Glutamatergic neuron (in vitro differentiated cells): ENCODE results near the gene STK11. TPM values are rescaled to one million over a fixed set of nuclear protein-coding genes. Genes with fewer than 3 reads are reported as not detected.

ENCODE experiments used
- DNase-seq: peaks from one replicate; pipeline ENCODE4 v3.0.0; 2022
- H3K27ac Mint-ChIP-seq: one replicate; pipeline ENCODE4 v1.8.0; 2020; ENCODE audit warnings: mild to moderate bottlenecking, mixed read lengths, inconsistent platforms; ENCODE audit not compliant: unreplicated experiment
- H3K27me3 Mint-ChIP-seq: one replicate; pipeline ENCODE4 v1.8.0; 2020; ENCODE audit warnings: mild to moderate bottlenecking, moderate library complexity, mixed read lengths, inconsistent platforms; ENCODE audit not compliant: unreplicated experiment
- H3K36me3 Mint-ChIP-seq: one replicate; pipeline ENCODE4 v1.8.0; 2020; ENCODE audit warnings: mild to moderate bottlenecking, mixed read lengths, inconsistent platforms; ENCODE audit not compliant: unreplicated experiment
- H3K4me1 Mint-ChIP-seq: one replicate; pipeline ENCODE4 v1.8.0; 2020; ENCODE audit warnings: mild to moderate bottlenecking, low read depth, mixed read lengths, inconsistent platforms; ENCODE audit not compliant: unreplicated experiment
- H3K4me3 Mint-ChIP-seq: one replicate; pipeline ENCODE4 v1.8.0; 2020; ENCODE audit warnings: mild to moderate bottlenecking, mixed read lengths, inconsistent platforms; ENCODE audit not compliant: unreplicated experiment
- H3K9me3 Mint-ChIP-seq: one replicate; pipeline ENCODE4 v1.8.0; 2020; ENCODE audit warnings: mild to moderate bottlenecking, moderate library complexity, mixed read lengths, inconsistent platforms; ENCODE audit not compliant: unreplicated experiment
- total RNA-seq: library from RNA; stranded (reverse); fragmentation: NEBNext Ultra II Directional; extraction: Animal tissue kit (Norgen Biotek cat#: 25700); gene quantifications from one replicate; pipeline ENCODE4 v1.2.1, GENCODE V29; 2021; ENCODE audit not compliant: unreplicated experiment
- TF ChIP-seq, protein P1 (sequence below): fragments of 200-600 bp; sonication (generic); IDR thresholded peaks from one replicate; pipeline ENCODE4 v1.5.0; 2021; ENCODE audit not compliant: partially characterized antibody, unreplicated experiment

STK11 gene
- total RNA-seq, 1 donor from 2014 or later: 48.2 TPM

GRCh38 chr19:1265615-1266128, 60.1 kb downstream of the STK11 start:
- Mint-ChIP-seq H3K27ac (peak overlapping the region; percentile 87), H3K9me3 (peaks cover 17% of the 10 kb centered on the region), H3K27me3 (peaks cover 14% of the 10 kb centered on the region), H3K36me3 (no peaks in the 10 kb centered on the region), H3K4me3 (peak overlapping the region; percentile 72), H3K4me1 (peaks cover 37% of the 10 kb centered on the region)
- TF ChIP-seq, protein P1, sequence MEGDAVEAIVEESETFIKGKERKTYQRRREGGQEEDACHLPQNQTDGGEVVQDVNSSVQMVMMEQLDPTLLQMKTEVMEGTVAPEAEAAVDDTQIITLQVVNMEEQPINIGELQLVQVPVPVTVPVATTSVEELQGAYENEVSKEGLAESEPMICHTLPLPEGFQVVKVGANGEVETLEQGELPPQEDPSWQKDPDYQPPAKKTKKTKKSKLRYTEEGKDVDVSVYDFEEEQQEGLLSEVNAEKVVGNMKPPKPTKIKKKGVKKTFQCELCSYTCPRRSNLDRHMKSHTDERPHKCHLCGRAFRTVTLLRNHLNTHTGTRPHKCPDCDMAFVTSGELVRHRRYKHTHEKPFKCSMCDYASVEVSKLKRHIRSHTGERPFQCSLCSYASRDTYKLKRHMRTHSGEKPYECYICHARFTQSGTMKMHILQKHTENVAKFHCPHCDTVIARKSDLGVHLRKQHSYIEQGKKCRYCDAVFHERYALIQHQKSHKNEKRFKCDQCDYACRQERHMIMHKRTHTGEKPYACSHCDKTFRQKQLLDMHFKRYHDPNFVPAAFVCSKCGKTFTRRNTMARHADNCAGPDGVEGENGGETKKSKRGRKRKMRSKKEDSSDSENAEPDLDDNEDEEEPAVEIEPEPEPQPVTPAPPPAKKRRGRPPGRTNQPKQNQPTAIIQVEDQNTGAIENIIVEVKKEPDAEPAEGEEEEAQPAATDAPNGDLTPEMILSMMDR: no peak
- peak; percentile 63 for DNase-seq

DNA sequence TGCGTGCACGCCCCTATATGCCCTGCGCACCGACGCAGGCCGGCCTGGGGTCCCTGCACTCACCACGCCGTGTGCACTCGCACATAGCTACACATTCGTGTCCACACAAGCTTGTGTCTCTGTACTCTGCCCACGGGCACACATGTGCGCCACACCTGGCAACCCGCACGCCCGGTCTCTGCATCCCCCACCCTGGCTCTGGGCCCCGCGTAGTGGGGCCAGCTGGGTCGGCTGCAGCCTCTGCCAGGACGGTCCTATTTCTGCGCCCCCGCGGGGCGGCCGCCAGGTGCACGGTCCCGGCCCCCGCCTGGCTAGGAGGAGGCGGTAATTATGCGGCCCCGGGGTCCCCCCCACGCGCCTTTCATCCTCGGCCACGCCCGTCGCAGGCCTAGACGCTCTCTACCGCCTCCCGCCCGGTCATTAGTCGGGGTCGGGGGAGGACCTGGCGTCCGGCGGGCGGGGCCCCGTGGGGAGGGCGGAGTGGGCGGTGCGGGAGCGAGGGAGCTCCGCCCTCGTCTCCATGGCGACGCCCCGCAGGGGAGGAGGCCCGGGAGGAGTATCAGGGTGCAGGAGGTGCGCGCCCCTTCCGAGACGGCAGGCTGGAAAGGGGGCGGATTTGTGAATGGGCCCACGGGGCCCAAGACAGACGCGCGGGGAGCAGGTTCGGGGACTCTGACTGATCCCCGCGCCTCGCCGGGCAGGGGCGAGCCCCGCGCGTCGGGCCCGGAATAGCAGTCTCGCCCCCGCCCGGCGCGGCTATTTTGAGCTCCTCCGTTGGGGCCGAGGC, 60.7 kb downstream of the STK11 start:
- H3K4me1 Mint-ChIP-seq: peaks cover 41% of the 10 kb centered on the region
- H3K27ac Mint-ChIP-seq: peak overlapping the region; percentile 87
- H3K9me3 Mint-ChIP-seq: peaks cover 16% of the 10 kb centered on the region
- H3K4me3 Mint-ChIP-seq: peak overlapping the region; percentile 72
- peak; percentile 85 for DNase-seq
- H3K27me3 Mint-ChIP-seq: peaks cover 13% of the 10 kb centered on the region
- TF ChIP-seq, protein P1: no peak
- no peaks in the 10 kb centered on the region for H3K36me3 Mint-ChIP-seq

GRCh38 chr19:1266916-1267476, 61.4 kb downstream of the STK11 start:
- peaks cover 13% of the 10 kb centered on the region for H3K9me3 Mint-ChIP-seq
- peaks cover 15% of the 10 kb centered on the region for H3K27me3 Mint-ChIP-seq
- DNase-seq: peak; percentile 91
- H3K4me1 Mint-ChIP-seq: peaks cover 37% of the 10 kb centered on the region
- TF ChIP-seq, protein P1: peak; percentile 99
- peak overlapping the region; percentile 38 for H3K27ac Mint-ChIP-seq
- peak overlapping the region; percentile 76 for H3K4me3 Mint-ChIP-seq
- H3K36me3 Mint-ChIP-seq: no peaks in the 10 kb centered on the region

DNA sequence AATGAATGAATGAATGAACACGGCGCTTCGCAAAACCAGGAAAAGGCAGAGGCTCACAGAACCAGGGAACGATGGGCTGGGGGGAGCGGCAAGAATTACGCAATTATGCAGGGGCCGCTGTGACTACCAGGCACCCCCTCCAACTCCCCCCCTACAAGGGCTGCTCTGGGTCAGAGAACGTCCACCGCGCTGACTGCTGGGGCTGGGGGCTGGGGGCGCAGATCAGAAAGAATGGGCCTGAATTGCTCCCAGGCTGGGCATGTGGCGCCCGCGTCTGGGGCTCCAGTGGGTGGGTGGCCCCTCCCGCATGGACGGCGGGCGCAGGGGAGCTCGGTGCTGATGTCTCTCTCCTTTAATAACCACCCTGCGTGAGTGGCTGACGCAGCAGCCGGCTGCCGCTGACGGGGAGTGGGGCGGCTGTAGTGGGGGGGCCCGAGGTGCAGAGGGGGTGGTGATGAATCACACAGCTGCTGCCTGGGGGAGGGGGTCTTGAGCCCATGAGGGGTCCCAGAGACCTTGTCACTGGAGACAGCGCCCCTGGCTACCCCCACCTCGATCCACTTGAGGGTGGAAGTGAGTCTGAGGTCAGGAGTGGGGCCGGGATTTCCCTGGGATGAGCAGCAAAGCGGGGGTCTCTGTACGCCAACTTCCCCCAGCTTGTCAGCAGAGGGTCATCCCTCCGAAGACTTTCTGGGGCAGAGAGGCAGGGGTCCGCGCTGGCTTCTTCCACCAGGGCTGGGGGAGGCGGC, 62.1 kb downstream of the STK11 start:
- Mint-ChIP-seq H3K4me3 (peak overlapping the region; percentile 76), H3K4me1 (peaks cover 41% of the 10 kb centered on the region)
- TF ChIP-seq, protein P1: no peak

More for the DNA sequence above, 62.1 kb downstream of the STK11 start:
- peaks cover 15% of the 10 kb centered on the region for H3K9me3 Mint-ChIP-seq
- H3K36me3 Mint-ChIP-seq: no peaks in the 10 kb centered on the region
- H3K27me3 Mint-ChIP-seq: peaks cover 15% of the 10 kb centered on the region
- H3K27ac Mint-ChIP-seq: peak overlapping the region; percentile 38
- no peak for DNase-seq
